Stimulated activated CD8-positive, alpha-beta memory T cell treated with anti-CD3 and anti-CD28 coated beads, Interleukin-15, amount 100 ng/mL, for 4 hours (primary cell): ENCODE results near the gene POLR2F.

ENCODE experiments used
- DNase-seq, 2 donors: peaks; one replicate each; pipeline ENCODE4 v3.0.0-alpha.2; 2020; ENCODE audit warnings: low read depth in 2 of 2

Gene POLR2F

GRCh38 chr22:37953437-37954179 is at the start of gene POLR2F, which contains the start of gene C22orf23:
POLR2F (plus strand) TSS chr22:37953699; CDS start chr22:37953788, 89 bp downstream.
C22orf23 (minus strand) TSS chr22:37953601; CDS start chr22:37953149, 452 bp downstream.
- peak; percentile 86 to 92 for DNase-seq

- no peak for DNase-seq
Measured at GRCh38 chr22:37904572-37905533, 48.6 kb upstream of the POLR2F start.

GRCh38 chr22:37905534-37906363 is 47.8 kb upstream of the POLR2F start, which contains the start of gene MICALL1:
MICALL1 (plus strand) TSS chr22:37906297; CDS start chr22:37906423, 126 bp downstream.
- peak in 1 of 2 donors; percentile 48 for DNase-seq

GRCh38 chr22:37906364-37907008 is 47.0 kb upstream of the POLR2F start:
- DNase-seq = no peak

GRCh38 chr22:37907036-37907954 is 46.2 kb upstream of the POLR2F start:
- DNase-seq = no peak

GRCh38 chr22:37909766-37910165 is 43.7 kb upstream of the POLR2F start:
- DNase-seq = no peak

- DNase-seq = no peak
Measured at GRCh38 chr22:37910890-37911672, 42.4 kb upstream of the POLR2F start.

GRCh38 chr22:37911697-37912096 is 41.8 kb upstream of the POLR2F start:
- DNase-seq = no peak

- no peak for DNase-seq
Measured at GRCh38 chr22:37912171-37912570, 41.3 kb upstream of the POLR2F start.

GRCh38 chr22:37913233-37913721 is 40.2 kb upstream of the POLR2F start:
- DNase-seq = no peak

GRCh38 chr22:37916311-37916710 is 37.2 kb upstream of the POLR2F start:
- DNase-seq = no peak

GRCh38 chr22:37917874-37918548 is 35.5 kb upstream of the POLR2F start:
- DNase-seq = no peak

GRCh38 chr22:37918580-37919270 is 34.8 kb upstream of the POLR2F start:
- DNase-seq = no peak

- DNase-seq = no peak
Measured at GRCh38 chr22:37920126-37920525, 33.4 kb upstream of the POLR2F start.

- no peak for DNase-seq
Measured at GRCh38 chr22:37922191-37922590, 31.3 kb upstream of the POLR2F start.

GRCh38 chr22:37923927-37924326 is 29.6 kb upstream of the POLR2F start:
- no peak for DNase-seq

GRCh38 chr22:37924386-37925065 is 29.0 kb upstream of the POLR2F start:
- DNase-seq = no peak
